Erythroblast (primary cell): Measurements from ENCODE around the gene SPCS1.

Experiments used
- DNase-seq, 2 experiments: peaks; one replicate each; lab custom pipeline; 2025; lab: John Stamatoyannopoulos, UW
- GATA1 ChIP-seq: IDR thresholded peaks from 2 replicates; pipeline ENCODE4 v1.6.1; 2011; ENCODE audit warnings: low read depth, mild to moderate bottlenecking, control low read depth, low read length, moderate library complexity
- POLR2A ChIP-seq: IDR thresholded peaks from 2 replicates; pipeline ENCODE4 v1.6.1; 2011; ENCODE audit warnings: mild to moderate bottlenecking, low read length

The SPCS1 gene

DNA sequence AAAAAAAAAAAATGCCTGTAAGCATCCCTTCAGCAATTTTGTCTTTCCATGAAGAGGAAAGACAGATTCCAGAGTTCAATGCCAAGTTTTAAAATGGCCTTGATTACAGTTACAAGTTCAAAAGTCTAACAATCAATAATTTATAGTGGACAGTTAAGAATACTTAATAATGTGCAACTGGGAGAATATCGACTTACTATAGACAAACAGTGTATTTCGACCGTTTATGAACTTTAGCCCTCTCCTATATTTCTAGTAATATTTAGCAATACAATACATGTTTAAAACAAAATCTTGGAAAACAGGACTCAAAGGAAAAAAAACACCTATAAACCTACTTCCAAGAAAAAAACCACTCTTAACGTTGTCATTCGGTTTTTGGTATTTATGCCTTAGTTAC, 21.7 kb upstream of the SPCS1 start:
- DNase-seq, result peak in 1 of 2 experiments; percentile 25
- TF ChIP-seq POLR2A (no peak), GATA1 (no peak)

GRCh38 chr3:52685285-52685708, 20.6 kb upstream of the SPCS1 start:
- DNase-seq, result peak; percentile 90 to 92
- no peak for TF ChIP-seq GATA1
- no peak for TF ChIP-seq POLR2A

DNA sequence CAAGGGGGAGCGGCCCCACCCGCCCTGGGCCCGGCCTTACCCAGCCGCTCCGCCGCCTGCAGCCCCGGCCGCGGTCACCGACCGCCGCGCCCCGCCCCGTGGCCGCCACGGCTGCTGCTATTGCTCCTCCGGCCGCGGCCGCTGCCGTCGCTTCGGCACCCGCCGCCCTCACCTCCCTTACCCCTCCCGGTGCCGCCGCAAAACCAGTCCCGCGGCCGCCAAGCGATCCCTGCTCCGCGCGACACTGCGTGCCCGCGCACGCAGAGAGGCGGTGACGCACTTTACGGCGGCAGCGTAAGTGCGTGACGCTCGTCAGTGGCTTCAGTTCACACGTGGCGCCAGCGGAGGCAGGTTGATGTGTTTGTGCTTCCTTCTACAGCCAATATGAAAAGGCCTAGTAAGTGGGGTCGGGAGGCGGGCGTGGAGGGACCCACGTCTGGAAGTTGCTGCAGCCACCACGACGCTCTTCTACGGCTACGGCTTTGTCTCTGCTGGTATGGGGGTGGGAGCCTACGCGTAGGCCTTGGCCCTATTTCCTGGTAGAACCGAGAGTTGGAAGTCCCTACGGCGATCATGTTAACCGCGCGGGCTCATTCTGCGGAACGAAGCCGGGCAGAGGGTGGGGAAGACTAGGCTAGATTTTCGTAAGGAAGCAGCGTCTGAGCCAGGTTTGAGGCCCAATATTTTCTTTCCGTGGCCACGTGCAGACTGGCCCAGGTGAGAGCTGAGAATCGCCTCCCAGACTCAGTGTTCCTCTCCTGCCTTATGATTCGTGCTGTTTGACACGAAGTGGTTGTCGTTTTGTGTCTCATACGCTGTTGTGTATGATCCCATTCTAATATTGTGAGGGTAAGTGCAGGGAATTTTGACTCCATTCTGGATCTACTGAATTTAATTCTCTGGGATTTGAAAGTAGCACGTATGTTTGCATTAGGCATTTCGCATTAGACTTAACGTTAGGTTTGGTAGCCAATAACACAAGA, 19.9 kb upstream of the SPCS1 start, which contains the start of the genes GNL3 and PBRM1:
Gene GNL3 (plus strand): TSS at position 324 of the 983 bp plus-strand sequence. CDS start 61 bp downstream, at position 385.
Gene PBRM1 (minus strand): TSS at position 205 of the 983 bp plus-strand sequence.
- TF ChIP-seq POLR2A, result peak; percentile 94
- TF ChIP-seq GATA1, result no peak

GRCh38 chr3:52688266-52688665, 17.6 kb upstream of the SPCS1 start:
- no peak for TF ChIP-seq POLR2A
- no peak for TF ChIP-seq GATA1
- DNase-seq, result no peak

More for the DNA sequence above, 19.9 kb upstream of the SPCS1 start, which contains the start of the genes GNL3 and PBRM1:
- peak; percentile 97 to 98 for DNase-seq

GRCh38 chr3:52689151-52689550, 16.8 kb upstream of the SPCS1 start:
- DNase-seq, result no peak
- TF ChIP-seq GATA1 (no peak), POLR2A (peak; percentile 22)

DNA sequence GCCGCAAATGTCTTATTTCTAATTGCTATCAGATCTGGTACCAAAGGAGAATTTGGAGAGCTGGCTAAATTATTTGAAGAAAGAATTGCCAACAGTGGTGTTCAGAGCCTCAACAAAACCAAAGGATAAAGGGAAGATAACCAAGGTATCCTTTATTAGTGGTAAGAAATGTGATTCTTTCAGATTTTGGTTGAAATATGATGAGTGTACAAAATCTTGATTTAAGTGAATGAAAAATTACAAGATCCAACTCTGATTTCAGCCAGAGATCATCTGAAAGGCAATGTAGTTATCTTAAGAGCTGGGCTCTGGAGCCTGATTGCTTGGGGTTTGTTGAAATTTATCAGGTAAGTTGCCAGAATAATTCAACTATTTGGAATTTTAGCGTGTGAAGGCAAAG, 15.3 kb upstream of the SPCS1 start:
- no peak for DNase-seq
- no peak for TF ChIP-seq GATA1
- TF ChIP-seq POLR2A, result no peak

DNA sequence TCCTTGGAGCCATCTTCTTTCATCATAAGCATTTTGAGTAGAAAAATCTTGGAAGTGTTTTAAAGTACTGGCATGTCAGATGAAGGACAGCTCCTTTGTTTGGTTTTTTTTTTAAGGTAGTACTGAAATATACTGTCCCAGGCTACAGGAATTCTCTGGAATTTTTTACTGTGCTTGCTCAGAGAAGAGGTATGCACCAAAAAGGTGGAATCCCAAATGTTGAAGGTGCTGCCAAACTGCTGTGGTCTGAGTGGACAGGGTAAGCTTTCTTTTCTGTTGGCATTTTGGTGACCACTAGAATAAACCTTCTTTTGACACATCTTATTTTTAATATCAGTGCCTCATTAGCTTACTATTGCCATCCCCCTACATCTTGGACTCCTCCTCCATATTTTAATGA, 12.8 kb upstream of the SPCS1 start:
- TF ChIP-seq POLR2A (no peak), GATA1 (no peak)
- DNase-seq, result no peak

DNA sequence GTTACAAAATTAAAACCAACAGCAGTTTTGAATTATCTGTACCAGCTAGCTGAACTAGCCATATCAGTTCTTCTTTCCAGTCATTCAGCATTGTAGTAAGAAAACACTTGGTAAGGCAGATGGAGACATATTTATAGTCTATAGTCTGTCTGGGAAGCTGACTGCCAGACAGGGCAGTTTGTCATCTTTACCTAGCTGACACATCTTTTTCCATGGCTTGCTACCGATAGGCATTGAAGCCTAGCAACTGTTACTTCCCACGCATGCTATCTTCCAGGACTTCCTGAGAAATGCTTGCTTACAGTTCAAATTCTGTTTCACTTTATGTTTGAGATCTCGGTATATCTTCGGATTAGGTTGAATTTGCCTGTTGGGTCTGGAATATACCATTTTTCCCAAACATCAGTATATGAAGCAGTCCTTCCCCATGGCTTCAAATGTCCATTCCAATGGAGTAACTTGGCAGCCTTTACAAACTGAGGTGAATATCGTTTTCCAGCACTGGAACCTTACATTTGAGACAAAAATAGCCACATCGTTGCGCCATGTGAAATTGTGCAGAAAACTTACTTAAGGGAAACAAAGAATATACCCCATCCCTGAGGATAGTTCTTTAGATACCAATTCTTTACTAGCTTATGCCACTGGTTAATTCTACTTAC, 11.2 kb upstream of the SPCS1 start:
- TF ChIP-seq GATA1 (no peak), POLR2A (peak; percentile 30)
- DNase-seq, result no peak

- TF ChIP-seq GATA1 (no peak), POLR2A (peak; percentile 26)
- DNase-seq, result no peak
Observed at GRCh38 chr3:52695798-52696671, 9.9 kb upstream of the SPCS1 start.

- TF ChIP-seq POLR2A, result no peak
- TF ChIP-seq GATA1, result no peak
Observed at GRCh38 chr3:52696830-52697631, 8.9 kb upstream of the SPCS1 start.

GRCh38 chr3:52697632-52697965, 8.3 kb upstream of the SPCS1 start:
- TF ChIP-seq POLR2A, result no peak
- no peak for TF ChIP-seq GATA1
- no peak for DNase-seq

More at GRCh38 chr3:52696830-52697631, 8.9 kb upstream of the SPCS1 start:
- no peak for DNase-seq

DNA sequence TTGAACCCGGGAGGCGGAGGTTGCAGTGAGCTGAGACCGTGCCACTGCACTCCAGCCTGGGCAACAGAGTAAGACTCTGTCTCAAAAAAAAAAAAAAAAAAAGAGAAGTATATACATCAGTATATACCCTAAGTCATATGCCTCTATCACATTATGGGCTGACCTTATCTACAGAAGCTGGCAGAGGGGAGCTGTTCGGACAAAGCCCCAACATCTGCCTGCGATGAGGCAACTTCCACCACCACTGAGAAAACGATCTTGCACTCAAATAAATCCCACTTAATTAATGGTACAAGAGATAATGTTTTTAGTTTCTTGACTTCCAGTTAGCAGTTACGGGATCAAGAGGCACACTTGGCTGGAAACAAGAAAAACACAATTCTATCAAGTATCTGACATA, 2.6 kb upstream of the SPCS1 start:
- DNase-seq, result peak; percentile 43 to 64
- TF ChIP-seq POLR2A (no peak), GATA1 (no peak)
